Body of pancreas (tissue), 4 donors: ENCODE results near the gene CACNG7.

Experiments used
- CTCF ChIP-seq, 7 experiments: fragments of 450-650 bp in 4 of 7; fragments of 200-600 bp in 3 of 7; sonication (generic) in 3 of 7; IDR thresholded peaks; one replicate each; pipeline ENCODE4 v1.5.1; 2016 to 2019; ENCODE audit warnings: antibody characterized with exemption in 7 of 7
- POLR2A ChIP-seq, 3 donors: fragments of 450-650 bp; IDR thresholded peaks; one replicate each; pipeline ENCODE4 v1.6.1; 2016; ENCODE audit warnings: antibody characterized with exemption in 3 of 3, mild to moderate bottlenecking in 2 of 3

GRCh38 chr19:53983457-53984289 is 74.6 kb downstream of the CACNG7 start:
- TF ChIP-seq CTCF (IDR thresholded peaks at IDR 0.05) (no peak), POLR2A (IDR thresholded peaks at IDR 0.05) (no peak)
